Vagina (tissue), 2 donors: Measurements from ENCODE around the gene PLSCR3. TPM values are rescaled to one million over a fixed set of nuclear protein-coding genes. Genes with fewer than 3 reads are reported as not detected.

ENCODE experiments used
- DNase-seq, 2 donors: peaks; one replicate each; pipeline ENCODE4 v3.0.0-alpha.2; 2017; ENCODE audit errors: extremely low spot score in 2 of 2
- H3K27ac ChIP-seq: fragments of 200-600 bp; sonication (generic); one replicate; pipeline ENCODE4 v1.5.1; 2019
- H3K27me3 ChIP-seq: fragments of 200-600 bp; sonication (generic); one replicate; pipeline ENCODE4 v1.5.1; 2019
- H3K36me3 ChIP-seq, 2 donors: fragments of 200-600 bp; sonication (generic); one replicate each; pipeline ENCODE4 v1.5.1; 2017 to 2019
- H3K4me1 ChIP-seq: fragments of 200-600 bp; sonication (generic); one replicate; pipeline ENCODE4 v1.5.1; 2019
- H3K4me3 ChIP-seq, 2 donors: fragments of 200-600 bp; sonication (generic); 1 replicate in 1 of 2; 2 replicates in 1 of 2; pipeline ENCODE4 v1.5.1; 2016 to 2019
- H3K9me3 ChIP-seq: fragments of 200-600 bp; sonication (generic); one replicate; pipeline ENCODE4 v1.5.1; 2019
- CTCF ChIP-seq, 3 experiments: fragments of 450-650 bp in 2 of 3; fragments of 200-600 bp in 1 of 3; sonication (generic) in 1 of 3; IDR thresholded peaks; one replicate each; pipeline ENCODE4 v1.5.1; 2017 to 2019; ENCODE audit warnings: antibody characterized with exemption in 3 of 3, mild to moderate bottlenecking in 2 of 3, moderate library complexity in 2 of 3
- POLR2A ChIP-seq, 2 donors: fragments of 450-650 bp; IDR thresholded peaks; one replicate each; pipeline ENCODE4 v1.6.1; 2017; ENCODE audit warnings: antibody characterized with exemption in 2 of 2, mild to moderate bottlenecking in 2 of 2, moderate library complexity in 2 of 2
- POLR2AphosphoS5 ChIP-seq, 2 donors: sonication (generic); formaldehyde crosslinking; IDR thresholded peaks; one replicate each; pipeline ENCODE4 v1.9.0; 2017; ENCODE audit warnings: antibody characterized with exemption in 2 of 2, mild to moderate bottlenecking in 2 of 2, low read depth in 1 of 2; ENCODE audit not compliant: insufficient read depth in 1 of 2
- intact Hi-C: fragments of 100-400 bp; cut with DNase I; formaldehyde crosslinking; loops from one replicate; pipeline ENCODE4 v1.15.1; 2023
- total RNA-seq: library from RNA; depleted of rRNA; stranded (reverse); fragments of >200 nt; gene quantifications from one replicate; pipeline ENCODE4 v1.2.3, GENCODE V29; 2016

The PLSCR3 gene
- total RNA-seq, 1 donor from 2014 or later = 37.1 TPM

- Histone ChIP-seq H3K4me3 (peak within 1 kb of the TSS; percentile 87 to 98), H3K27me3 (no peaks in the 10 kb centered on the region), H3K9me3 (no peaks in the 10 kb centered on the region), H3K36me3 (peaks cover 0 to 7% of the 10 kb centered on the region in 2 donors), H3K27ac (peak within 1 kb of the TSS; percentile 98), H3K4me1 (peaks cover 34% of the 10 kb centered on the region)
- intact Hi-C loops = no loop called here
- DNase-seq = peak; percentile 99 to 100
- TF ChIP-seq CTCF (IDR thresholded peaks at IDR 0.05) (no peak), POLR2AphosphoS5 (IDR thresholded peaks at IDR 0.05; ENCODE audit: insufficient read depth in 1 of 2, low read depth in 1 of 2) (peak; percentile 93 to 98), POLR2A (IDR thresholded peaks at IDR 0.05) (peak; percentile 73 to 97)
These were observed 9.8 kb upstream of the PLSCR3 start, which contains the start of gene TMEM256 for GRCh38 chr17:7403977-7404736. TMEM256 (minus strand) TSS chr17:7404097; CDS start chr17:7404084, 13 bp downstream.

GRCh38 chr17:7403727-7403976 is 9.3 kb upstream of the PLSCR3 start:
- peak overlapping the region; percentile 87 to 98 for H3K4me3 ChIP-seq
- peaks cover 34% of the 10 kb centered on the region for H3K4me1 ChIP-seq
- no peak for DNase-seq
- no peaks in the 10 kb centered on the region for H3K9me3 ChIP-seq
- peak overlapping the region; percentile 98 for H3K27ac ChIP-seq
- intact Hi-C loops = no loop called here
- no peak for TF ChIP-seq POLR2AphosphoS5 (IDR thresholded peaks at IDR 0.05; ENCODE audit: insufficient read depth in 1 of 2, low read depth in 1 of 2)
- TF ChIP-seq POLR2A (IDR thresholded peaks at IDR 0.05) = no peak
- no peak for TF ChIP-seq CTCF (IDR thresholded peaks at IDR 0.05)
- H3K36me3 ChIP-seq = peaks cover 0 to 2% of the 10 kb centered on the region in 2 donors
- H3K27me3 ChIP-seq = no peaks in the 10 kb centered on the region

DNA sequence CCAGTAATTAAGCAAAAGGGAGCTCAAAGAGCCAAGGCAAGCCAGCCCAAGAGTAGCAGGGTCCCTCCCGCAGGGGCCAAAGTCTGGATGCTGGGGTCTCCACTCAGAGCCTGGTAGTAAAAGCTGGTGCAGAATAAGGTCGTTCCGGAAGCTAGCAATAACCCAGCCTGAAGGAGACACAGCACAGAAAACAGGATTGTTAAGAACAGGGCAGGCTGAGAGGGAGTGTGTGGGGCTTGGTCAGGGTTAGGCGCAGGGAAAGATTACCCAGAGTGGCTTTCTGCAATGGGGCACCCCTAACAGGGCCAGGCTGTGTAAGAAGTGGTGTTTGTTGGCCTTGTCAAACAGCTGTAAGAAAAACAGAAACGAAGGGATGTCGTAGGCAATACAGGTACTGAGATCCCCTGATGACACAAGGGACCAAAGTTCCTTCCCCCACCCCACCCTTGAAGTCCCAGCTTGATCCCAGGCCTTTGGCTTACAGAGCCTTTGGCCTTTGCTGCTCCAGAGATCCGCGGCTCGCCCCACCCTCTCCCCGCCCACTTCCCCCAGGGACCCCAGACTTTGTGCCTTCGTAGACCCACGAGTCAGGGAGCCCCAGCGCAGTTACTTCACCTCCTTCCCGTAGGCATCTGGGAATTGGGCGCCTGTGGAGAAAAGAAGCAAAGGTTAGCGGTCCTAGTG is 8.9 kb upstream of the PLSCR3 start:
- Histone ChIP-seq H3K4me3 (peak overlapping the region; percentile 87 to 98), H3K27me3 (no peaks in the 10 kb centered on the region), H3K27ac (peak overlapping the region; percentile 98), H3K4me1 (peaks cover 34% of the 10 kb centered on the region), H3K36me3 (no peaks in the 10 kb centered on the region), H3K9me3 (no peaks in the 10 kb centered on the region)
- TF ChIP-seq CTCF (IDR thresholded peaks at IDR 0.05) (no peak), POLR2A (IDR thresholded peaks at IDR 0.05) (no peak), POLR2AphosphoS5 (IDR thresholded peaks at IDR 0.05; ENCODE audit: insufficient read depth in 1 of 2, low read depth in 1 of 2) (no peak)
- peak in 1 of 2 donors; percentile 93 for DNase-seq
- intact Hi-C loops = no loop called here

- Histone ChIP-seq H3K4me3 (no peak overlapping the region), H3K27ac (no peak overlapping the region), H3K4me1 (peaks cover 23% of the 10 kb centered on the region), H3K36me3 (no peaks in the 10 kb centered on the region), H3K9me3 (no peaks in the 10 kb centered on the region), H3K27me3 (no peaks in the 10 kb centered on the region)
- DNase-seq = no peak
- intact Hi-C loops = no loop called here
- TF ChIP-seq CTCF (IDR thresholded peaks at IDR 0.05) (no peak), POLR2AphosphoS5 (IDR thresholded peaks at IDR 0.05; ENCODE audit: insufficient read depth in 1 of 2, low read depth in 1 of 2) (no peak), POLR2A (IDR thresholded peaks at IDR 0.05) (no peak)
These were observed 4.3 kb upstream of the PLSCR3 start for GRCh38 chr17:7398612-7399011.

- Histone ChIP-seq H3K9me3 (no peaks in the 10 kb centered on the region), H3K27me3 (no peaks in the 10 kb centered on the region), H3K27ac (no peak overlapping the region), H3K4me3 (no peak overlapping the region), H3K4me1 (peaks cover 23% of the 10 kb centered on the region), H3K36me3 (peaks cover 0 to under 1% of the 10 kb centered on the region in 2 donors)
- intact Hi-C loops = no loop called here
- TF ChIP-seq CTCF (IDR thresholded peaks at IDR 0.05) (no peak), POLR2A (IDR thresholded peaks at IDR 0.05) (no peak), POLR2AphosphoS5 (IDR thresholded peaks at IDR 0.05; ENCODE audit: insufficient read depth in 1 of 2, low read depth in 1 of 2) (no peak)
- DNase-seq = no peak
These were observed 1.8 kb upstream of the PLSCR3 start for GRCh38 chr17:7396147-7396546.
